ENCODE results near the gene GALNT2.

GALNT2 gene

DNA sequence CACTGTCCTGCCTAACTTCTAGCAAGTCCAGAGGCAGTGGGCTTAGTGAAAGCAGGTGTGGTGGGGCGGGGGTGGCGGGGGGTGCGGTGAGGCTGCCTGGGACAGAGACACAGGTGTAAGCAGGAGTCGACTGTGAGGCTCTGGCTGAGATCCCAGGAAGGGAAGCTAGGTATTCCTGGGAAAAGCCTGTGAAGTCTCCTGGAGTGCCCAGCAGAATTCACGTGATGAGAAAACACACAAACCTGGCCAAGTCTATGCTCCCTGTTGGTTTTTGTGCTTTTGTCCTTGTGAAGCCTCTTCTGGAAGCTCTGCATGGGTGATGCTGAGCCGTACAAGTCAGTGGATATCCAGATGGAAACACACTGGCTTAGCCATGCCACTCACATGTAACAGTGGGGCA lies 5.3 kb downstream of the GALNT2 start:
- no peak for DNase-seq

DNA sequence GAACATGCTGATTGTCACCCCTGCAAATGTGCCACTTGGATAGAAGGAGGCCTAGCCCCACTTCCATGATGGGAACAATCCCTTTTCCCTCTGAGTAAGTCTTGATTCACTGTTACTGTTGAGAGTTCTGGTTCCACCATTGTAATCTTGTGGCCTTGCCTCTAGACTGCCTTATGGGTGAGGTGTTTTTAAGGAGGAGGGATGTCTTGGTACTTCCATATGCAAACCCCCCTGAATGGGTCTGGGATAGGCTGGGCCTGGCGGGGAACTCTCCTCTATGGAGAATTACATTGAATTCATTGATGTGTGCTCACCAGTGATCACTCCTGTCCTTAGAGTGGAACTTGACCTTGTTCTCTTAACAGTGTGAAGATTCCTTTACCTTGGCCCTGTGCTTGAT lies 5.8 kb downstream of the GALNT2 start:
- no peak for DNase-seq

DNA sequence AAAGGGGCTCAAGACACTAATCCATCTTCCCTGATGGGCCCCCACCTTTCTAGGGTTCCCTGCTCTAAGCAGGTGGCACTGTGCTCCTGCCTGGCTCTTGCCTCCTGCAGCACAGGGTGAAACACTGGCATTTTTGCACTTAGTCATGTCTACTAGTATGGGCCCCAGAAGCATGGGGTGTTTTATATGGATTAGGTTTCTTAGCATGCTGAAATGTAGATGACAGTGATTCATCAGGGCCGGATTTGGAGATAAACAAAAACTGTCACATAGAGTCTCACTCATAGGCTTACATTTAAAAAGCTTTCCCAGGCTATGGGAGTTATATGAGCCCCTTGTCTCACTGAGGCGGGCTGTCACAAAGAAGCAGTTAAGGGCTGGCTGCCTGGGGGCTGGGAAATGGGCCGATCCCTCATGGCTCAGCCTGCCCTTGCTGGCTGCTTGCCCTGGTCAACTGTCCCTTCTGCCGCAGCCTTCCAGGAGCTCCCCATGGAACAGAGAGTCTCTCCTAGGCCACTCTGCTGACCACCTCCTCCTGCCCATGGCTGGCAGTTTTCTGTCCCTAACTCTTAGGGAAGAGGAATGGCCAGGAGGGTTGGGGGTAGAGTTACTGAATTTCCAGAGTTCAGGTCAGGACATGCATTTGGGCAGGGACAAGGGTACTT lies 6.5 kb downstream of the GALNT2 start:
- DNase-seq: peak; percentile 96

DNA sequence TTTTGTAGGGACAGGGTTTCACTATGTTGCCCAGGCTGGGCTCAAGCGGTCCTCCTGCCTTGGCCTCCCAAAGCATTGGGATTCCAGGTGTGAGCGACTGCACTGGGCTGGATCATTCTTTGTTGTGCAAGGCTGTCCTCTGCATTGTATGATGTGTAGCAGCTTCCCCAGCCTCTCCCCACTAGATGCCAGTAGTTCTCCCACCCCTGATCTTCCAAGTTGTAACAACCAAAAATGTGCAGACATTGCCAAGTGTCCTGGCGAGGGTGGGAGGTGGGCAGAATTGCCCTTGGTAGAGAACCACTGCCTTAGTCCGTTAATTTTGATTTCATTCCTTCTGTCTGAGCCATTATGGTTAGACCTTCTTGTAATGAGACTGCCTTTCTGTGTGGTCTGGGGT lies 7.2 kb downstream of the GALNT2 start:
- peak; percentile 22 for DNase-seq

DNA sequence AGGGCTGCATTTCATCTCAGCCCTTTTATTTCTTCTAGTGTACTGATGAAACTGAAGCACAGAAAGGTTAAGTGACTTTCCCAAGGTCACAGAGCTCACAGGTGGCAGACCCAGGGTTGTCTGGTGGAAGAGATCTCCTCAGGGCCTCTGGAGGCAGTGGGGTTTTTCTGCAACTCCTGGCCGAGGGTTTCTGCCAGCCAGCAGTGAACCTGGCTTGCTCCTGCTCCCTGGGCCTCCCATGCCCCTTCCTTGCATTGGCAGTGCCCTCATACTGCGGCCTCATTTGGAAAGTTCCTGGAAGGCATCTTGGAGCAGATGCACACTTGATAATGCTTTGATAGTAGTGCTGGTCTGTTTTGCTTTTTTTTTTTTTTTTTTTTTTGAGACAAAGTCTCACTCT lies 7.7 kb downstream of the GALNT2 start:
- DNase-seq: no peak

DNA sequence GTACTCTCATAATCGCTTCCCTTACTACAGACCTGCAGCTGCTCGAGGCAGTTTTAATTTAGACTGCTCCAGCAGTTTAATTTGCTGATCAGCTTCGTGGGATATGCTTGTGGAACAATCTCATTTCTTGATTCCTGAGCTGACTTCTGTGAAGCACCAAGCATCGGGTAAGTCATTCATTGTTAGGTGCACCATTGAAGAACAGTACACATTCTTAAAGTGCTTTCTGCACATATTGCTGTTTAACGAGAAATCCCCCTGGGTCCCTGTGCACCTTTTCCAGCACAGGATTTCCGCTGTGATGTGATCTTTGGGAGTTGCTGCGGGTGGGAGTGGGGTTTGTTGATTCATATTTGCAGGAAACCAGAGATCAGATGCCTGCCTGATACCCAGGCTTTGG lies 9.1 kb downstream of the GALNT2 start:
- no peak for DNase-seq

DNA sequence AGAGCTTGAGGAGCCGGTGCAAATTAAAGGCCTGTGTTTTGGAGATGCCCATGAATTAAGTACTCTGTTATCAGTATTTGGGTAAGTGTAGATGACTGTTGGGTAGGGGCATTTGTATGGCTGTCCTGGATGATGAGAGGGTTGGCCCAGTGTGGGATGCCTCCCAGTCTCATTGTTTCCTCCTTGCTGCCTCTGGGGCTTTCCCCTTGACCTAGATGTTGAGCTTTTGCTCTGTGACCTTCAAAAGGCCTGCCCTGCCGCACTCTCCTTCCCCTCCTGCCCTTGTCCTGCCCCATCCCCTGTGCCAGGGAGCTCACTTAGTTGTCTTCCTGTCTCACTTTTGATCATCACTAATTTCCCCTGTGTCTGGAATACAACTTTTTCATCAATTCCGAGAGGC lies 10.0 kb downstream of the GALNT2 start:
- no peak for DNase-seq

DNA sequence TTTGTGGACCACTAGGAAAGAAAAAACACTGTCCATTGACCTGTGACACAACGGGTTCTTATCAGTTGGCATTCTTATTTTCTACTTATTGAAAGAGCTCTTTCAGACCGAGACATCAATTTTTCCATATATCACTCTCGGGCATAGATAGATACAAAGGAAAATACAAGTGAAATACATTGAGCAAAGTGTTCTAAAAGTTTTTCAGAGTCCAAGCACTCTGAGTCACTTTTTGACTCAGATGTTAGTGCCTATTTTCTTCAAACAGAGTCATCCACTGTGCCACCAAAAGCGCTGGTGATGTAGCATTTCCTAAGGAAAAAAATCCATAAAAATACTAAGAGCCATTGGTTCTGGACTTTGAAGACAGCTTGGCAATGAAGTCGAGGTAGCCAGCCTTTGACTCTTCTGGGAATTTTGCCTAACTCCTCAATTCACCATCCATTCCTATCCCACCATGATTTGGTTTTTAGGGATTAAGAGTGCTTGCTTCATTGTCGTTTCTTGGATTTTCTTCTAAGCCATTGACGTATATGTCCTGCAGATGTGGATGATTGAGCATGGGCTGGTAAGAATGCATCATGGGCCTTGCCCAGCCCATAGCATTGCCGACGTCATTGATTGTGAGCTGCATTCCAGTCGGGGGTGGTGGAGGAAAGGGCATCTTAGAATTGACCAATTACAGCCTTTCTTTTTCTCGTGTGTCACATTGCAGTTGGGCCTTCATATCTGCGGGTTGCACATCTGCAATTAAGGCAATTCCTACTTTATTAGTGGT lies 10.6 kb downstream of the GALNT2 start:
- DNase-seq: peak; percentile 76

DNA sequence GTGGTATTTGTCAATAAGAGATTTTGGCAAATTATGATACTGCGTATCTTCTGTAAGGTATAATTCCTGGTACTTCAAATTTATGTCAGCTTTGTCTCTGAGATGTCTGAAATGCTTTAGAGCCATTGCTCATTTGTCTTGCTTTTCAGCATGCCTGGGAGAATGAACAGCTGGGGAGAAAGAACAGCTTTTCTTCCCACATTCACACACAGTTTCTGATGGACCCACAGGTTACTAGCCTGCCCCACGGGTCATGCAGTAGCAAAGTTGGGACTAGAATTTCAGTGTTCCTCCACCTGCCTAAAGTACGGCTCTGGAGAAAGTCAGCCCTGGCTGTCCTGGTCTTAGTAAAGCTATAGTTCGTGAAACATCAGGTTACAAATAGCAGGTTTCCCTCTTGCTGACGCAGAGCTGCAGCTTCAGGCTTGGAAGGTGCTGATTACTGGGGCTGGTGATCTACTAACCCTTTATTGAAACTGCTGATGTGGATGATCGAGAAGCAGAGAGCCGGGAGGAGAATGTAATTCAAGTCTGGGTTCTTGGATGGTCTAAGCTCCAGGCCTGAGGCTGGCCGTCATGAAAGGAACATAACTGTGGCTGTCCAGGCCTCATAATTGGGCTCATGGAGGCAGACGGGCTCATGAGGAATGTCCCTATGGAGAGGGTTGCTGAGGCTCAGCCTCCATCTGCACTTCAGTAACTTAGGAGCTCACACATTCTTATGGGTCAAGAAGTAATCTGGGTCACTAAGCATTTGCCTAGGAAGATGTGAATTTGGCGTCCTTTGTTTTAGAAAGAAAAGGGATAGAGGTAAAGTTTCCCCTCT lies 12.4 kb downstream of the GALNT2 start:
- DNase-seq: no peak

DNA sequence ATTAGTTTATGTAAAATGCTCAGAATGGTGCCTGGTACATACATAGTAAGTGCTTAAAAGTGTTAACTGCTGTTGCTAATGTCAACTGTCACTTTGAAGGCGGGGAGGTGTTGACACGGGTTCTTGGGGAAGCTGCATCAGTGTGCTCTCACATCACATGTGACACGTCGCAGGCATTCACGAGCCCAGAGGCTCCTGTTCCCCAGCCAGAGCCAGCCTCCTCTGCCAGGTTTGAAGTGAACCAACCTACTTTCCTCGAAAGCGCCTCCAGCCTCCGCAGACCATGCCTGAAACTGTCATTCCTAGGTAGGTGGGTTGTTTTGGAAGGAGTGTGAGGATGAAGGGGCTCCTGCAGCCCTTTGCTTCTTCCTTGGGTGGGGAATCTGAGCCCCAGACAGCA lies 13.8 kb downstream of the GALNT2 start:
- DNase-seq: no peak

DNA sequence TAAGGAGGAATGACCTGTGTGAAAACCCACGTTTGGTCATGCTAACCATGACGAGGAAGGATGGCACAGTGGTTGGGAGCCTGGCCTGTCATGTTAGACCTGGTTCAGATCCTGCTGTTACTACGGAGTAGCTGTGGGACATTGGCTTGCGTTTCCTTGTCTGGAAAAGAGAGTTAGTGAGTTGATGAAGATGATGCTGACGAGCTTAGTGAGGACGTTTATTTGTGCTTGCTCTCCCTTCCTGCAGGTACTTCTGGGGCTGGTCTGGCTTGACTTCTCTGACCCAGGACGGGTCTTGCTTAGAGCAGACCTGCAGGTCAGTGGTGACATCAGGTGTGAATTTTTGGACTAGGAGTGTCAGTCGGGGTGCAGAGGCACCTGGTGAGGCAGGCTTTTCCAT lies 14.7 kb downstream of the GALNT2 start:
- no peak for DNase-seq

DNA sequence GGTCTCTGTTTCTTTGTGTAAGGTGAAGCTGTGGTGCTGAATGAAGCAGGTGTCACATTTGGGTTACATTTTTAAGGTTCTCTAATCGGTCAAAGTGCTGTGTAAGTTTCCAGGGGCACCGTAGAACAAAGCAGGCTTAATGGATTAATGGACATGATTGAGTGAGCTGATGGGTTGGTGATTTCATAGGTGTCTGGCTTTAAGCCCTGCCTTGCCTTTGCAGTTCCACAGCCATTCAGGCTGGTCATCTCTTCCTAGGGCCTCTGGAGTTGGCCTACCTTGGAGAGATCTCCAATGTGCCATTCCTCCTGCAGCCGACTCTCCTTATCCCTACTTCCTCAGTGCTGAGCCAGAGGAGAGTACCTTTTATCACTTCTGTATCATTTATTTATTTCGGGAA lies 15.2 kb downstream of the GALNT2 start:
- no peak for DNase-seq

DNA sequence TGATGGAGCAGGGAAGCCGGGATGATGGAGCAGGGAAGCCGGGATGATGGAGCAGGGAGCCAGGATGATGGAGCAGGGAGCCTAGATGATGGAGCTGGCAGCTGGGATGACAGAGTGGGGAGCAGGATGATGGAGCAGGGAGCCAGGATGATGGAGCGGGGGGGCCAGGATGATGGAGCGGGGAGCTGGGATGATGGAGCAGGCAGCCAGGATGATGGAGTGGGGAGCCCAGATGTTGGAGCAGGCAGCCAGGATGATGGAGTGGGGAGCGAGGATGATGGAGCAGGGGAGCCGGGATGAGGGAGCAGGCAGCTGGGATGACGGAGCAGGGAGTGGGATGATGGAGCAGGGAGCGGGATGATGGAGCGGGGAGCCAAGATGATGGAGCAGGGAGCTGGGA lies 16.0 kb downstream of the GALNT2 start:
- DNase-seq: no peak

DNA sequence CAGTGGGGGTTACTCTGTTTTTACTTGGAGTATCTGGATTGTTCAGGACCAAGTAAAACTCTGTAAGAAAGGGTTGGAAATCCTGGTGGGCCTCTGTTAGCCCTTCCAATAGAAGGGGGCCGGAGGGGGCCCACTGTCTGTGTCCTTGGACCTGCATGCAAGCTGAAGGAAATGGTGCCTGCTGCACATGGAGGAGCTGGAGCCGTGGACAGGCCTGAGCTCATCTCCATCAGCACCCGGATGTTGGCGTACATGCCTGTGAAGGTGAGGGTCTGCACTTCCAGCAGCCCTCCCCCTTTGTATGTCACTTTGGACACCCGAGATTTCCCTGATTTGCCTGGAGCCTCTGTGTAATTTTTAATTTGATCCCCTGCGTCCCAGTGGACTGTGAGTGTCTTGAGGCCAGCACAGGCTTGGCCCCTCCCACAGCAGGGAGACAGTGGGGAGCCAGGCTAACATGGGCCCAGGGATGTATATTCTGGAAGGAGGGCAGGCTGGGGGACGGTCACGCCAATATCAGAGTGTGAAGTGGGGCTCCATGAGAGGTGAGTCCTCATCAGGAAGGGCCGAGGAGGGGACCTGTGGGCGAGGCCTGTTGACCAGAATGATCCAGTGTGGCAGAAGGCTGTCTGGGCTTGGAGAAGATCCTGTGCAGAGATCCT lies 16.8 kb downstream of the GALNT2 start:
- no peak for DNase-seq

DNA sequence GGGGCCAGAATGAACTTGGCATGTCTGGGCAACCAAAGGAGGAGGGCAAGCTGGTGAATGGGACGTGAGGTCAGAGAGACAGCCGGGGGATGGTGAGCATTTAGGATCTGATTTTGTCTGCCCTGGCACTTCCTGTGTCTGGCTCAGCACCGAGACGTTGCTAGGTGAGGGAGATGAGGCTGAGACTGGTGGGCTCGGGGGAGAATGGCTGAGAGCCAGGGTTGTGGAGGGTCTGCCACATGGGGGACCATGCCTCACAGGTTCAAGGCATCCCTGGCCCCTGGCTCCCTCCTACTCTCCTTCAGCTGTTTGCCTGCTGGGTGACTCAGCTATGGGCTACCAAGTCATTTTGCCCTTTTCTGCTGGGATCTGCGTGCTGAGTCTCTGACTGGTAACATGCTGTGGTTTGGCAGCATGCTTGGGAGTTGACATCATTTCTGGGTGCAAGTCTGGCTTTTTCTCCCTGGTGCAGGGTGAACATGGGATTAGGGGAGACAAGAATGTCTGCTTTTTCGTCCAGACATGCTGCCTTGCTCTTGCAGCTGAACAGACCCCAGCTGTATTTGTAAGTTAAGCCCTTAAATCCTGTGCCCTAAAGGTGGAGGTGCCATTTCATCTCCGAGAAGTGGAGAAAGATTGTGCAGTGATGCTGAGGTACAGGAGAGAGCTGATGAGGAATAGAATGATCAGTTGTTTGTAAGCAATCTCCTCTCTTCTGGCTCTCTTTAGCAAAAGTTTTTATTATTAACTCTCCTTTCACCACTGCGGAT lies 17.6 kb downstream of the GALNT2 start:
- DNase-seq: peak; percentile 100

DNA sequence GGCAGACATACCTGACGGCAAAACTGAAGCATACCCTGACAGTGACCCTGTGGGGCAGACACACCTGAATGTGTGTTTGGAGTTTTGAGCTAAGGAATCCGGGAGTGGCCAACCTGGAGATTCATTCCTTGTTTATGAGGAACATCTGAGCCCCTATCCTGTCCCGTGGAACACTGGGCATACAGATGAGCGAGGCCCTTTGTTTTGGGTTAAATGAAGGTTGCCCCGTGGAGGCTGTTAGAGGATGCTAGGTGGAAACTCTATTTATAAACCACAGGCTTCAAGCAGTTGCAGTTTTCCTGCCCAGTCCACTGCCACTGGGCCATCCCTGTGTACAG lies 18.1 kb downstream of the GALNT2 start:
- DNase-seq: no peak

DNA sequence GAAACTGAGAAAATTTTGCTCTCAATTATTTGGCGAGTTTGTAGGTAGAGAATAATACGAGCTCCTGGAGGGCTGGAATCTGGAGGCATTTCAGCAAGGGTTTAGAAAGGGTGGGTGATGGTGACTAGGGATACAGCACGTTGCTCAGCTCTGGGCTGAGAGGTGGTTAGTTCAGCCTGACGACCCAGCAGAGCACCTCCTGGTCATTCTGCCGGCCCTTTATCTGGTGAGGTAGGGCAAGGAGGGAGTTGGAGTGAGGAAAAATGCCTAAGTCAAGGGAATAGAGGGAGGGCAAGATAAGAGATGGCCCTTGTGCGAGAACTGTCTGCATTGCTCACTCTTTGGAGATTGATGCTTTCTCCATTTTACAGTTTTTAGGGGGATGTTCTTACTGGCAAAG lies 19.1 kb downstream of the GALNT2 start:
- DNase-seq: no peak

DNA sequence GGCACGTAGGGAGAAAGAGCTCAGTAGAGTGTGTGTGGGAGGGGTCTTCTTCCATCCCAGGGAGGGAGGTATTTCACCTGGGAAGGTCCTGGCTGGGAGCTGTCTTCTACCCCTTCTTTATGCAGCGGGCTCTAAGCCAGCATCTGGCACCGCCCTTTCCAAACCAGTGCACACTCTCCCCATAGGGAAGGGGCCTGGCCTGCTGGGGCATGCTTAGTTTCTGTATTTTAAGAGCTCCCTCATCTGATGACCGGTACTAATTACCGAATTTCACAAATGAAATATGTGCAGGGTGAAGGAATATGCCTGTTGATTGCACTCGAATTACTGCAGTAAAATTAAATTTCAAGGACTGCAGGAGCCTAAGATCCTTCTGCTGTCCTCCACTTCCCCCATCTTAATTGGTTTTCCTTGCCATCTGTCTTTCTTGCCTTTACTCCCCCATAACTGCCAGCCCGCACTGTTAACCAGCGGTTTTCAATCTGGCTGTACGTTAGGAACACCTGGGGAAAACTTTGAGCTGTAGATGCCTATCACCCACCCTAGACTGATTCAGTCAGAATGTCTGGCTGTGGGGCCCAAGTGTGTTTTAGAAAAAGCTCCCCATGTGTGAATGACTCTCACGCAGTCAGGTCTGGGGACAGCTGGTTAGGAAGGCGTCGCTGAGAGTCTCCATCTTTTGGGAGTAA lies 20.1 kb downstream of the GALNT2 start:
- DNase-seq: no peak

DNA sequence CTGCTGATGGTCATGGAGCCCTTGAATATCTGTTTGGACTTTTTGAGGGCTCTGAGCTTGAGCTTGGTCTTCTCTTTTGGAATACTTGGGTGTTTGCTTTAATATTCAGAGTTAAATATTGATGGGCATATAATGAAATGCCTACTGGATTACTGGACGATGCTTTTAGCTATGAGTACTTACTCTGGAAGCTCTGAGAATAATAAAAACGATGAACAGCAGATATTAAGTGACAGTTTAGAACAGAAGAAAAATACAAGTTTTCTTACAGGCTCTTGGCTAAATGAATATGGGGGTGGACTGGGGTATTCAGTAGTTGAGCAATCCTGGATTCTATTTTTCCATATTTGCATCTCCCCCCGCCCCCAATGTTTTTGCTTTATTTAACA lies 20.7 kb downstream of the GALNT2 start:
- peak; percentile 71 for DNase-seq

DNA sequence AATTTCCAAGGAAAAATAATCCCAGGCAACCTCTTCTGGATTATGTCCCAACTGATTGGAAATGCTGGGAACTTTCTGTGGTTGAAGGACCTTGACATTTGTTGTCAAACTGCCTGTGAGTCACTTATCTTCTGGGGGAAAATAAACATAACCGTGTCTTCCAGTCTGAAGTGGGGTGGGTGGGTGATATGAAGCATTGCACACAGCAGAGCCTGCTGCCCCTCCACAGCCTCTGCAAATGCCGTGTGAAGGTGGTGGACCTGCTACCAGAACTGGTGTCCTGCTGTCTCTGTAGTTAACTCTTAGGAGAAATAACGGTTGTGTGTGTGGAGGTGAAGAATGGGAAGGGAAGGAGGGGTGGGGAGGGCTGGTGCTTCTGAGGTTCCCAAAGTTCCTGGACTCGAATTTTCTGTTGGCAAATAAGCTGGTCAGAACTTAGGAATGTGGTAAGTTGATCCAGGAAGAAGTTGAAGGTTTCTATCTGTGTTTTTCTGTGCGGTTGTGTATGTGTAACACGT lies 23.2 kb downstream of the GALNT2 start:
- peak; percentile 81 for DNase-seq

DNA sequence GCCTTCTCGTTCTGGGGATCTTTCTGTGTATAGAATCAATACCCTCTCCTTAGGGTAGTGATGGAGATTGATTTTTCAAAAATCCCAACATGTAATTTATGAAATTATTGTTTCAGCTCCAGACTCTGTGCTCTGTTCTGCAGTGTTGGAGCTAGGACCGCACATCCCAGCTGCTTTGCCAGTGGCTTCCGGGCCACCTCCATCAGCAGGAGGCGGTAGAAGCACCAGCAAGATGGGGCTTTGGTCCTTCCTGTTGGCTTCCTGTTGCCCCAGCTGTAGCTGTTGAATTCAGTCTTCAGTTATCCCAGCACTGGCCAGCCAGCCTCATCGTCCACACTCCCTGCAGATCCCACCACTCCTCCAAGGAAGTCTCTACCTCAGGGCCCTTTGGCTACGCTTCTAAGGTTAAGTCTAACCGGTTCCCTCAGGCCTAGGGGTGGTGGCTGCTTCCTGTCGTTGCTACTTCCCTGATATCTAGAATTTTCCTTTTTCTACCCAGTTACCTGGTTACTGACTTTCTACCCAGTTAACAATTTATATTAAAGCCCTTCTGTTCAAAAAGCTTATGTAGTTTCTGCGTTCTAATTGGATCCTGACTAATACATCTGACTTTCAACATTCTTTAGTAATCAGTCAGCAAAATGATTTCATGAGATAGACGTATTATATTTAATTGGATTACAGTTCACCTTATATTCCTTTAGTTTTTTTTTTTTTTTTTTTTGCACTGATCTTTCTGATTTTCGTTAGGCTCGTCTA lies 24.6 kb downstream of the GALNT2 start:
- peak; percentile 63 for DNase-seq

Measured in fibroblast of skin of back (primary cell).